NCI-H526 treated with DMSO at 0.1 percent for 48 hours (cell line): ENCODE data around the gene KLHL29.
A peak's percentile ranks its signal among the peaks of the same experiment; 100 is the strongest.

Experiments
- DNase-seq: peaks from one replicate; lab custom pipeline; 2025; lab: John Stamatoyannopoulos, UW

The KLHL29 gene

GRCh38 chr2:23696752-23697045 is 311.7 kb downstream of the KLHL29 start:
- no peak for DNase-seq

GRCh38 chr2:23697256-23698075 is 312.5 kb downstream of the KLHL29 start:
- DNase-seq, result no peak

GRCh38 chr2:23698116-23698693 is 313.2 kb downstream of the KLHL29 start:
- no peak for DNase-seq

- DNase-seq, result peak; percentile 68
Observed at GRCh38 chr2:23698721-23699579, 314.0 kb downstream of the KLHL29 start.

- no peak for DNase-seq
Observed at GRCh38 chr2:23699580-23699925, 314.6 kb downstream of the KLHL29 start.

GRCh38 chr2:23700627-23701026 is 315.6 kb downstream of the KLHL29 start:
- DNase-seq, result no peak

- no peak for DNase-seq
Observed at GRCh38 chr2:23703037-23703582, 318.1 kb downstream of the KLHL29 start.

GRCh38 chr2:23703583-23704385 is 318.8 kb downstream of the KLHL29 start:
- no peak for DNase-seq

- no peak for DNase-seq
Observed at GRCh38 chr2:23705771-23706612, 321.0 kb downstream of the KLHL29 start.

- DNase-seq, result no peak
Observed at GRCh38 chr2:23706613-23707078, 321.7 kb downstream of the KLHL29 start.

- DNase-seq, result no peak
Observed at GRCh38 chr2:23707096-23707495, 322.1 kb downstream of the KLHL29 start.

GRCh38 chr2:23708771-23709170 is 323.8 kb downstream of the KLHL29 start:
- DNase-seq, result no peak

GRCh38 chr2:23709311-23709710 is 324.3 kb downstream of the KLHL29 start:
- DNase-seq, result no peak

- no peak for DNase-seq
Observed at GRCh38 chr2:23711979-23712755, 327.2 kb downstream of the KLHL29 start.

- no peak for DNase-seq
Observed at GRCh38 chr2:23712756-23713151, 327.8 kb downstream of the KLHL29 start.

GRCh38 chr2:23713351-23713750 is 328.4 kb downstream of the KLHL29 start:
- no peak for DNase-seq

GRCh38 chr2:23718931-23719700 is 334.1 kb downstream of the KLHL29 start:
- DNase-seq, result no peak

GRCh38 chr2:23719716-23720115 is 334.7 kb downstream of the KLHL29 start:
- no peak for DNase-seq
